GM12892 (cell line): ENCODE results near the gene CCDC116.

Experiments
- POLR2A ChIP-seq: IDR thresholded peaks from 2 replicates; pipeline ENCODE4 v1.6.1; 2011; ENCODE audit warnings: low read depth, low read length, control low read depth
- POLR2AphosphoS5 ChIP-seq: IDR thresholded peaks from 2 replicates; pipeline ENCODE4 v1.6.1; 2011; ENCODE audit warnings: low read depth, low read length, control low read depth

DNA sequence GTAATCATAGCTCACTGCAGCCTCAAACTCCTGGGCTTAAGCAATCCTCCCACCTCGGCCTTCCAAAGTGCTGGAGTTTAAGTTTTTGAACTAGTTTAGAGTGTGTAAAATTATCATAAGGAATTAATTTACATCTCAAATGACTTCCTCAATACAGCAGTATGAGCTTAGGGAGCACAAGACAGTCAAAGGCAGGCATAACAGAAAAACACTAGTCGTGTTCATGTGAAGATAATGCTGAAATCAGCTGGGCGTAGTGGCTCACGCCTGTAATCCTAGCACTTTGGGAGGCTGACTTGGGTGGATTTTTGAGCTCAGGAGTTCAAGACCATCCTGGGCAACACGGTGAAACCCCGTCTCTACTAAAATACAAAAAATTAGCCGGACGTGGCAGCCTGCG is 28.6 kb upstream of the CCDC116 start:
- TF ChIP-seq POLR2A (no peak), POLR2AphosphoS5 (no peak)
